HG02938 (cell line): ENCODE data around the gene GDPD5.

ENCODE experiments used
- ATAC-seq: cut with Tn5 transposase; IDR thresholded peaks from one replicate; pipeline ENCODE4 v1.9.1; 2021; ENCODE audit warnings: mild to moderate bottlenecking, moderate library complexity; ENCODE audit not compliant: unreplicated experiment

GDPD5 gene

DNA sequence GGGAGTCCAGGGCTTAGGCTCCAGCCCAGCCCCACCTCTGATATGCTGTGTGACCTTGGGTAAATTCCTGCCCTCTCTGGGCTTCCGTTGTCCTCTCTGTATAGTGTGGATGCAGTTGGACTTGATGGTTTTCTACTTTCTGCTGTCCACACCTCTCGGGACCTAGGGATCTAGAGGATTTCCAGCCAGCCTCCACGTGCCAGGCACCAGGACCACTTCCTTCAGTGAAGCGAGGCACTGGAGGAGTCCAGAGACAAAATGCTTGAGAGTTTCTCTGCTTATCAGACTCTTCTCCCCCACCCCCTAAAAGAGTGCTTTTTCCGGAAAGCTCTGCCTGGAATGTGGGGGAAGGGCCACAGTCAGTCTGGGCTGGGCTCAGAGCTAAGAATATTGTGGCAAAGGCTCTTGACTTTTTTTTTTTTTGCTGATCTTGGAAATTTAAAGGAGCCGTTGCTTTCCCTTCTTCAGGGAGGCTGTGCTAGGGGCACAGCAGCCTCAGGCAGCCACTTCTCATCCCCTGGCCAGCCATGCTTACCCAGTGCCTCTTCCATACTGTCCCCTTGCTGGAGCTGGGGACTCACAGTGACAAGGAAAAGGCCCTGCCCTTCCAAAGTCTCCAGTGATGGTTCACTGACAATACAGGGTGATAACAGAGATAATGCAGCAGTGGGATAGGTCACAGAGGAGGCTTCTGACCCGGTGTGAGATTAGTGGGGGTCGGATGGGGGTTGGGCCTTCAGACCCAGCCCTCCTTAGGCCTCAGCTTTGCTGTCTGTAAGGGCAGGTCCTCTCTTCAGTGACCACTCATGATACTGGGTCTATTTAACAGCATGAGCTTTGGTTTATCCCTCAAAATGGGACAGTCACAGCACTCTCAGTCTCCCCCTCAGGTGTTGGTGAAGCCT, 33.5 kb upstream of the GDPD5 start:
- ATAC-seq, result no peak

DNA sequence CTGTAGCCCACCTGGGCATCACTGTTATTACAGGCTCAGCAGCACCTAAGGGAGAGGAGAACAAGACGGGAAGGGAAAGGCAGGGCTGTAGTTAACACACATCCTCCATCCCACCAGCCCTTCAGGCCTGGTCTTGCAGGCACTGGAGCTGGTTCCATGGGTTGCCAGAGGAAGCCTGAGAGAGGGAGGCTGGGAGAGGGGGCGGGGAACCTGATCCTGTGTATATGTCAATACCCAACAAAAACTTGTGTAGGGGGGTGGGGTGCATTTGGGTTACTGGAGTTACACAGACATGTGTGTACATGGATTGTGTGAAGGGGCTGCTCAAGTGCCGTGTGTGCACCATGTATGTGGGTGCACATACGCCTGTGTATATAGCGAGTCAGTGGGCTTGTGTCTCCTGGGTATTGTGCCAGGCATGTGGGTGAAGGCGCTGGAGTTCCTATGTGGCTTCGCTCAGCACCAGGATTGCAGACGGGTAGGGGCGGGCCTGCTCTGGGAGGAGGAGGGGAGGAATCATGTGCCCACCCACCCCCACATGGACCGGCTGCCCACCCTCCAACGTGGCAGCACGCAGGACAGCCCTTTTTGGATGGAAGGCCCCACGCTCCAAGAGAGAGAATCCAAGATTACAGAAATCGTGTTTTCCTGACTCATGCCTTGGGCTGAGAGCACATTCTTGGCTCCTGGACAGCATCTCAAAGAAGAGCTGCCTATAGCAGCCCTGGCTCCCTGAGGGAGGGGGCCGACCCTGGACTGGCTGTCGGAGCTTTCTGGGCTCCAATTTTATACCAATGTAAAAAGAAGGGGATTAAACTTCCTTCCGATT, 32.1 kb upstream of the GDPD5 start:
- no peak for ATAC-seq

DNA sequence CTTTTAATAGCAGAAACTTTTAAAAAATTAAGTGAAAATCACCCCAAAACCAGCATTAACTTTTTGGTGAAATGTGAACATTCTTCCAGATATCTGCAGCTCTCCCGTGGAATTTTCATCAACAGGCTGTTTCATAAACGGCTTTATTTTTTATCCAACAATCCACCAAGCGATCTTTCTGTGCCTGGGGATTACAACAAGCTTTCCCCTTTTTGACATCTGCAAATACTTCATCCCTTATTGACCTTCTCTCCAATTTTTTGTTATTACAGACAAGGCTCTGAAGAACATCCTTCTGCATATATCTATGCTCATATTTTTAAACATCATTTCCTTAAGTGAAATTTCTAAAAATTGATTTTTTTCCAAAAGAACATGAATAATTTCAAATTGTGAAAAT, 30.5 kb upstream of the GDPD5 start:
- ATAC-seq, result no peak

DNA sequence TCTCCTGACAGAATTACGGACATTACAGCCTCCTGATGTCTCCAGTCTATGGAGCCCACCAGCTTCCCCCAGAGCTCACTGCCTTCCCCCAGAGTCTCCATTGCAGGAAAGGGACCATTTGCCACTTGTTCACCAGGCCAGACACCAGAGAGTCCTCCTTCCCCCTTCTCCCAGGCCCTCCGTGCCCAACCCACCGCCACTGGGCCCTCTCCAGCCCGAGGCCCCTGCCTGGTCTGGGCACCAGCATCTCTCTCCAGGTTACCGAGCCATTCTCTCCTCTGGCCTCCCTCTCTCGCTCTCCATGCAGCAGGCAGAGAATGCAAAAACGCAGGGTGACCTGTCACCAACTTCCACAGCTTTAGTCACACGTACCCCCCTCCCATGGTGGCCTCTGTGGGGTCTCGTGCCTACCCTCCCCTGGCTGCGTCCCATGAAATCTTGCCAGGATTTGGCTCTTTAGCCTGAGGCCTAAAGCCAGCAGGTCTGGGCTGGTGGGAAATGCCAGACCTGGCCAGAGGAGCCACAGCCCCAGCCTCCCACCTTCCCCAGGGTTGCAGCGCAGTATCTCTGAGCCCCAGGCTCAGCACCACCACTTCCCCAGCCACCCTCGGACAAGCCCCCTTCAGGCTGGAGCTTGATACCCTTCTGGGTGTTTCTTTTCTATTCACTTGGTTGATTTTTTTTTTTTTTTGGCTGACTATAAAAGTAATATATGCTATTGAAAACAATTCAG, 29.5 kb upstream of the GDPD5 start:
- ATAC-seq, result no peak

DNA sequence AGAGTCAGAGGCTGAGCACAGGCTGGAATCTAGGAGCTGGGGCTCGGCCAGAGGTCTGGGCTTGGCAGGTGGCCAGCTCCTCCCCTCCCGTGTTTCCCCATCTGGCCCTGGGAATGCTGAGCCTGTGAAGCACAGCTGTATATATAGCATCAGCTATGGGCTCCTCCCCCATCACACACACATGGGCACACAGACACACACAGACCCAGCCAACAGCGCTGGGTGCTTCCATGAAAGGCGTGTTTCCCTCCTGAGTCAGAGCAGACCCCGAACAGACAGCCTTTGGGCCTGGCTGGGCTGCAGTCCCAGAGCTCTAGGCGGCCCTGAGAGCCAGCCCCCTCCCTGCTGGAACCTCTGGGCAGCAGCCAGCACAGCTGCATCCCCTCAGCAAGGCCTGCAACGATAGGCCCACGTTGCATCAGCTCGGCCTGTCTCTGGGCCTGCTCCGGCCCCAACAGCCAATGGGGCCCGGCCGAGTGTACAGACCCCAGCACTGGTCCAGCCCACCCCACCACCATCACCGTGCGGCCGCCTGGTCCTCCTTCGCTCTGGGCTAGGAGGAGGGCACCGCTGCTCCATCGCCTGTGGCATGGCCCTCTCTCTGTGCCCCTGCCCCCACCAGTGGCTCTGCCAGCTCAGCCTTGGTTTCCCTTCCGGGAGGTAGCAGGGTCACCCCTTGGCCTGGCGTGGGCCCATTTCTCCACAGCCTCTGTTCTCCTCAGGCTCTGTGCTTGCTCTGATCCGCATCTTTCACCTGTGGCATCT, 28.7 kb upstream of the GDPD5 start:
- ATAC-seq, result no peak

DNA sequence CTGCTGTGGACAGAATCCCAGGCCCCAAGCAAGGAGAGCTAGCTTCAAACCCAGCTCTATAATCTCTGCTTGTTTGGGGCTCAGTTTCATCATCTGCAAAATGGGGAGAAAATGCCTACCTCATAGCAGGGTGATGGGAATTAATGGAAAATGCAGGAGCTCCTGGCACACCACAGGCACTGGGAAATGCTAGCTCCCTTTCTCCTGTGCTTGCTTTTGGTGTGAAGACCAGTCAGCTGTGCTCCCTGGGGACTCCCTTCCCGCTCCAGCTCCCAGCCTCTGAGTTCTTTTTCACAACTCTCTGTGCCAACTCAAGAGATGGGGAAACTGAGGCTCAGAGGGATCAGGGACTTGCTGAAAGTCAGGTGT, 28.1 kb upstream of the GDPD5 start:
- ATAC-seq, result no peak

DNA sequence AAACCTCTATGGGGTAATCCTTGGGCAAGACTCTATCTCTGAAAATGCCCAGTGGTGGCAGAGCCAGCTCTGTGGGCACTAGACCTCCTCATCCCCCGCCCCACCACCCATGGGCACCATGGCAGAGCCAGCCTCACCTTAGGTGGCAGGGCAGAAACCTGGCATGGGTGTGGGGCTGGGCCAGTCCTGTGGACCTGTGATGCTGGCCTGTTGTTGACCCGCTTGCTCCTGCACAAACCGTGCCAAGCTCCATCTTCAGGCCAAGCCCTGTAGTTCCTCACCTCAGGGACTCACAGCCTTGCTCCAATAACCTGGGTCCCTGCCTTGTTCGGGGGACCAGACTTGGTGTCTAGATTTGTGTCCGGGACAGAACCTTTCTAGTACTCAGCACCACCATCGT, 27.4 kb upstream of the GDPD5 start:
- no peak for ATAC-seq

DNA sequence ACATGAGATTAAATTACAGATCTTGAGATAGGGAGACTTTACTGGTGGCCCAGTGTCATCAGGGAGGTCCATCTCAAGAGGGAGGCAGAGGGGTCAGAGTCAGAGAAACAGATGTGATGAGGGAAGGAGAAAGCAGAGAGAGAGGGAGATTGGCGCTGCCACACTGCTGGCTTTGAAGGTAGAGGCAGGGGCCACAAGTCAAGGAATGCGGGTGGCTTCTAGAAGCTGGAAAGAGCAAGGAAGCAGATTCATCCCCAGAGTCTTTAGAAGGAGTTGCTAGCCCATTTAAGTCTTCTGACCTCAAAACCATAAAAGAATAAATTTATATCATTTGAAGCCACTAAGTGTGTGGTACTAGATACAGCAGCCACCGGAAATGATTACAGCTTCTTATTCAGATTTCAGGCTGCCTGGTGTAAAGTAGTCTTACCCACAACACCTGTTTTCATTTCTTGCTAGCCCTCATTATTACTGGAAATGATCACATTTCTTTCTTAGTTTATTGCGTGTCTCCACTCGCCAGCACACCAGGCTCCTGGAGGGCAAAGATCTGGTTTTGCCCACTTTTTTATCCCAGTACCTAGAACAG, 23.7 kb upstream of the GDPD5 start:
- no peak for ATAC-seq

DNA sequence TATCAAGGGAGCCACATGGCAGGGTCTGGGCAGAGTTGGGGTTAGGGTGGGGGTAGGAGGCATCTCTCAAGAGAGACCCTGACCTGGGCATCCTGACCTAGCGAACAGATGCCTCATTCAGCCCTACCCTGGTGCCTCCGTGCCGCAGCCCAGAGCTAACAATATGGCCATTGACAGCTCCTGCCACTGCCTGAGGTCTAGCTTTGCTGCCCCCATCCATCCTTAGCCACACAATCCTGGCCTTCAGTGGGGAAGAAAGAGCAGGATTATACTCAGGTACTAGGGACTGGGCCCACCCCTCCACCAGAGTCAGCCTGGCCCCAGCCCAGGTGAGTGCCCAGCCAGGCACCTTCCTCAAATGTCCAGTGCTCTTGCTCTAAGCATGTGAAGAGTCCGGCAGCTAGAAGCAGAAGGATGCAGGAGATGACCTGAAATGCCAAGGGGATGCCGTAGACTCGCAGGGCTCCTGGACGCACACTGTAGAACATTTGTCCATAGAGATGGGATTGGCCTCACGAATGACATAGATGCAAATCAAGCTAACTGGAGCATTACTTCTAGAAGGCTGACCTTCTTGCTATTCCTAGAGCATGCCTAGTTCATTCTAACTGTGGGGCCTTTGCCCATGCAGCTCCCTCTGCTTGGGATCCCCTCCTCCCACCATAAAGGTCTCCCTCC, 23.0 kb upstream of the GDPD5 start:
- ATAC-seq, result no peak

DNA sequence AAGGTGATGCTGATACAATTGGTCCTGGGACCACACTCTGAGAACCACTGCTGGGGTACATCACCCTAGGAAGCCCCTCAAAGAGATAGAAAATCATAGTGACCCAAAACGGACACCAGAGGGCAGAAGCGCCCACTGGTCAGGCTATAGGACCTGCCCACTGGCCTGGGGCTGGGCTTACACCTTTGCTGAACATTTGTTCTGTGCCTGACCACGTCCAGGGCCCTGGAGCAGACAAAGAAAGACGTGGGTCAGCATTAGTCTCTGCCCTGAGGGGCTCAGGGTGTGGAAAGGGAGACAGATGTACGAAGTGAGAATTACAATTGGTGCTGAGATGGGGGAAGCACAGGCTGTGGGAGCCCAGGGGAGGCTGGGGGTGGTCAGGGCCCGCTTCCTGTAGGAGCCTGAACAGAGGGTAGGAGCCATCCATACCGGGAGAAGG, 21.9 kb upstream of the GDPD5 start:
- no peak for ATAC-seq

DNA sequence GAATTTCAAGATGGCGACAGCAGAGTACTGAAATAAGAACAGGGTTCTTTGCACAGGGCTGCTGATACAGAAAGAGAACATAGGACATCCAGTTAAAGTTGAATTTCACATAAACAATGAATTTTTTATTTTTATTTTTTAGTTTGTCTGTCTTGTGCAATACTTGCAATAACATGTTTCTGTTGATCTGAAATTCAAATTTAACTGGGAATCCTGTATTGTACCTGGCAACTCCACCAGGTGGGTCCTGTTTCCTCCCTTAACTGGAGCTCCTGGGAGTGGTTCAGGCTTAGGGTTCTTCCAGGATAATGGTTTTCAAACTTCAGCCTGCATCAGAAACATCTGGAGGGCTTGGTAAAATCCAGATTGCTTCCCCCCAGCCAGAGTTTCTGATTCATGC, 21.4 kb upstream of the GDPD5 start:
- ATAC-seq, result no peak

DNA sequence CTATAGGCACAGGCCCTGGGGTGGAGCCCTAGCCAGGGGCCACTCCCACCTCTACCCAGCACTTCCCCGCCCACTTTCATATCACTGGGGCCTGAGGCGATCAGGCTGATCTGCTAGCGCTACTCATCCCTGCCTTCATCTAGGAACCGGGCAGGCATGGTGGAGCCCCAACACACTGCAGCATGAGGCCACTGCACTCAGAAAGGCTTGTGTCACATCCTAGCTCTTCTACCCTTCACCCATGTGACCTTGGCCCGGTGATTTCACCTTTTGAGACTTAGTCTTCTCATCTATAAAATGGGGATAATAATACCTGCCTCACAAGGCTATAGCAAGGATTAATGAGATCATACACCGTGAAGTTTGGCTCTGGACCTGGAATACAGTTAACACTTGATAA, 18.1 kb upstream of the GDPD5 start:
- ATAC-seq, result no peak

DNA sequence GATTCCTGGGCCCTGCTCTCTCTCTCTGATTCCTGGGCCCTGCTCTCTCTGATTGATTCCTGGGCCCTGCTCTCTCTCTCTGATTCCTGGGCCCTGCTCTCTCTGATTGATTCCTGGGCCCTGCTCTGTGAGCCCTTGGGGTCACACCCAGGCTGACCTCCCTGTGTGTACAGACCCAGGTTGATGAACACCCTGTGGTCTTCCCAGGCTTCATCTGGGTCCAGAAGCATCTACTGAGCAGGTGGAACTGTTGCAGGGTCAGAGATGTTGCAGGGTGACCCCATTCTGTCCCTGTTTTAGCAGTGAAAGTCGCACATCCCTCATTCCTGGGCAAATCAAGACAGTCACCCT, 16.3 kb upstream of the GDPD5 start:
- no peak for ATAC-seq

DNA sequence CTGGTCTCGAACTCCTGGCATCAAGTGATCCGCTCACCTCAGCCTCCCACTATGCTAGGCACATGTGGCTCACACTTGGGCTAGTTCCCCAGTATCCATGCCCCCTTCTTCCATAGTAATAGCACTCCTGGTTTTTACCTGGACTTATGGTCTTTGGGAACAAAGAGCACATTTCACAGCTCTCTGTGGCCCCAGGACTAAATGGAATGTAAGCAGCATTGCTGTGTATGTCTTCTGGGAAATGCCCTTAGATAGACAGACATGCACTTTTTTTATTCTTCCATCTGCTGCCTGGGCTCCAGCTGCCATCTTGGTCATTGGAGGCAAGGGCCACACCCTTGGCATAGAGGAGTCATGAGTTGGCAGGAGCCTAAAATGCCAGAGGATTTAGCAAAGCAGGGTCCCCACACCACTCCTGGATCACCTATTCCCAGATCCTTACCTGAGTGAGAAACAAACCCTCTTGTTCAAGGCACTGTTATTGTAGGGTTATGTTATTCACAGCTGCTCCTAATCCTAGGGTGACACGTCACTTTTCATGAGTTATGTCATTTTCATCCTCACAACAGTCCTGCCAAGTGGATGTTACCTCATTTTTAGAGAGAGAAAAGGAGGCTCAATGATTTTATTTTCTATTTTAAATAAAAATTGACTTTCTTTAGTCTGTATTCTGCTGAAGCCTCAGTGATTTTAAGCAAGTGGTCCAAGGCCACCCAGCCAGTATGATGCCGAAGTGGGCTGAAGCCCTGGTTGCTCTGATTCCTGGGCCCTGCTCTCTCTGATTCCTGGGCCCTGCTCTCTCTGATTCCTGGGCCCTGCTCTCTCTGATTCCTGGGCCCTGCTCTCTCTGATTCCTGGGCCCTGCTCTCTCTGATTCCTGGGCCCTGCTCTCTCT, 15.7 kb upstream of the GDPD5 start:
- ATAC-seq, result no peak

DNA sequence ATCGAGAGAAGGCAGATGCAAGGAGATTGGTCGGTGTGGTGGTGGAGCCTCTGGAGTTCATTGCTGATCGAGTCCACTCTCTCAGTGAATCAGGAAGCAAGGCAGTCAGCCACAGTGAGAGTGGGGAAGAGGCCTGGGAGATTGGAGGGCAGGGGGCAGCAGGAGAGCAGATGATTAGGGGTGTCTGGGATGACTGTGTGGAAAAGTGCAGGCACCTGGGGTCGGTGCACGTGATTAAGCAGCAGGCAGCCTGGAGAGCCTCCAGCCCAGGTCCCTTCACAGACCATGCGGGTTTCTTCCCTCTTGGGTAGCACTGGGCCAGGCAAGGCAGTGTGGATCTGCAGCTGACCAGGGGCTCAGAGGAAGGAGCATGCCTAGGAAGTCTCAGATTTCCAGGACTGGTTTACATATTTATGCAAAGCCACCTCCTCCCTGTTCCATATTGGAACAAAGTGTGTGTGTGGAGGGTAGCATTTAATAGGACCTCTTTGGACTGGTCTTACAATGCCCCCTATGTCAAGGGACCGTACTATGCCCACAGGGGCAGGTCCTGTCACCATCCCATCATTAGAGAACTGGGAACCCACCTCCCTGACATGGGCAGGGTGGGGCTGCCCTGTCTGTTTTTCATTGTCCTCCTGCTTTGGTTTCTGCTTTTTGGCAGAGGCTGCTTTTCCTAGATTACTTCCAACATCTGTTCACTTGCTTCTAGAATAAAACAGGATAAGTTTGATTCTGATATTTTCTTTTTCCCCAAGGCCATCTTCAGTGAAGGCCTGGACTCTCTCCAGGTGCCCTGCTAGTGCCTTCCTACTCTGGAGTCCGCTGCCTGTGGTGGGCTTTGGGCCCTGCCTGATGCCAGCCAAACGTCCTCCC, 14.0 kb upstream of the GDPD5 start:
- no peak for ATAC-seq

DNA sequence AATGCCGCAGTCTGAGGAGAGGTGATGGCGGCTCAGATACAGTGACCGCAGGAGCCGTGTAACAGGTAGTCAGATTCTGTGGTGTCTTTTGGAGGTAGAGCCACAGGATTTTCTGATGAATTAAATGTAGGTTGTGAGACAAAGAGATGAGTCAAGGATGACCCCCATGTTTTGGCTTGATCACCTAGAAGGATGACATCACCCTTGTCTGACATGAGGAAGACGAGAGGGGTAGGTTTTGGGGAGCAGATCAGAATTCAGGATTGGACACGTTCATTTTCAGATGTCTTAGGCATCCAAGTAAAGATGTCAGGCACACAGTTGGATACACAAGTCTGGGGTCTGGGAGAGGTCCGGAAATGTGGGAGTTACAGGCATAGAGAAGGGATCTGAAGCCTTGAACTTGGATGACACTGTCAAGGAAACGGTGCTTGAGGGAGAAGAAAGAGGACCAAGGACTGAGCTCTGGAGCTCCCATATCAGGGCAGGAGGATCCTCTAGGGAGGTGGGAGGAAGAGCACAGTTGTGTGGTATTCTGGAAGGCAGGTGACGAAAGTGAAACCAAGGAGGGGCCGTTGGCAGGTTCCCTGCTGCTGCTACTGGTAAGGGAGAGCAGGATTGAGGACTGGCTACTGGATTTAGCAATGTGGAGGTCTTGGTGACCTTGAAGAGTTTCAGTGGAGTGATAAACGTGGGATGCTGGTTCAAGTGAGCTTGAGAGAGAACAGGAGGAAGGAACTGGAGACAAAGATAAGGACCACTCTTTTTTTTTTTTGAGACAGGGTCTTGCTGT, 12.6 kb upstream of the GDPD5 start:
- ATAC-seq, result no peak

DNA sequence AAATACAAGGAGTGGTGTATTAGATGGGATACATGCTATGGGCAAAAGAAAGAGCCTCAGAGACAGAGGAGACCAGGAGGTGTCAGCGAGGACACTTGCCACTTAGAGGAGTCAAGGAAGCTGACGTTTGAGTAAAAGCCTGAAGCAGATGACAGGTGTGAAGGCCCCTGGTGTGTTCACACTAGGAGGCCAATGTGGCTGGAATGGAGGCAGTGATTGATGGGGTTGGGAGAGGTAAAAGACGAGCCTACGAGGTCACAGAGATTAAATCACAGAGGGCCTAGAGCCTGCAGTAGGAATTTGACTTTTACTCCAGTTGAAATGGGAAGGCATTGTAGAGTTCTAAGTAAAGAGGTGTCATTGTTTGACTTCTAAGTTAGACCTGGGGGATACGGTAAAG, 12.0 kb upstream of the GDPD5 start:
- no peak for ATAC-seq
